Thoracic aorta (tissue), 2 donors: ENCODE results near the gene TECTA. TPM values are rescaled to one million over a fixed set of nuclear protein-coding genes. Genes with fewer than 3 reads are reported as not detected.

ENCODE experiments used
- ATAC-seq: fragments of 150-250 bp; one replicate; pipeline ENCODE4 v1.8.0; 2017; ENCODE audit warnings: low read depth; ENCODE audit not compliant: insufficient number of reproducible peaks, low FRiP score
- DNase-seq: peaks from one replicate; pipeline ENCODE4 v3.0.0-alpha.2; 2020; ENCODE audit warnings: low spot score
- H3K27ac ChIP-seq, 2 donors: fragments of 200-600 bp; sonication (generic); 1 replicate in 1 of 2; 2 replicates in 1 of 2; pipeline ENCODE4 v1.5.1; 2016; ENCODE audit warnings: mild to moderate bottlenecking in 2 of 2, moderate library complexity in 2 of 2
- H3K27me3 ChIP-seq: fragments of 200-600 bp; sonication (generic); replicated peaks from 2 replicates; pipeline ENCODE4 v1.6.0; 2016; ENCODE audit warnings: mild to moderate bottlenecking; ENCODE audit not compliant: insufficient read depth
- H3K36me3 ChIP-seq: fragments of 200-600 bp; sonication (generic); one replicate; pipeline ENCODE4 v1.5.1; 2016
- H3K4me1 ChIP-seq, 2 donors: fragments of 200-600 bp; sonication (generic); 1 replicate in 1 of 2; 2 replicates in 1 of 2; pipeline versions ENCODE4 v1.5.1 to v1.6.0; 2016; ENCODE audit warnings: low read depth in 2 of 2, mild to moderate bottlenecking in 1 of 2; ENCODE audit not compliant: control insufficient read depth in 1 of 2
- H3K4me3 ChIP-seq: fragments of 200-600 bp; sonication (generic); 2 replicates; pipeline ENCODE4 v1.5.1; 2016; ENCODE audit warnings: mild to moderate bottlenecking
- H3K9me3 ChIP-seq: fragments of 200-600 bp; sonication (generic); 2 replicates; pipeline ENCODE4 v1.5.1; 2016
- total RNA-seq, 2 donors: library from RNA; depleted of rRNA; stranded (reverse); fragments of >200 nt; gene quantifications; one replicate each; pipeline versions ENCODE4 v1.1.0 to v1.2.3, GENCODE V29; 2016
- TF ChIP-seq, protein P1 (sequence below): fragments of 200-600 bp; sonication (generic); IDR thresholded peaks from one replicate; pipeline ENCODE4 v1.5.1; 2019; ENCODE audit warnings: antibody characterized with exemption

The TECTA gene
- total RNA-seq, 2 donors from 2014 or later: 0.41 to 5.6 TPM

DNA sequence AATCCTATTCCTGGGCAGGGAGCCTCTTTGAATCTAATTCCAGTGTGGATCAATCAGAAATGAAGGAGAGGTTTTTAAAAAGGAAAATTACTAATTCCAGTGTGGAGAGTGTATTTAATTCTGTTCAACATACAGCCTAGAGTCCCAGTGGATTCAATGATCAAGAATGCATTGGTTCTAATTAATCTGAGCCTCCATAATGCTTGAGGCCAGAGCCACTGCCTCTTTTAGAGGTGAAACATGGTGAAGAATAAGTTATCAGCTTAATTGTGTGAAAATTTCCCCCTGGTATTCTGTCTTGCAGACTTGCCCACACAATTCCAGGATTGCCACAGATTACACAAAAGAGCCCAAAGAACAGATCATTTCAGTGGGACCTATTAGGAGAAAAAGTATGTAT is 87.7 kb downstream of the TECTA start:
- TF ChIP-seq, protein P1, sequence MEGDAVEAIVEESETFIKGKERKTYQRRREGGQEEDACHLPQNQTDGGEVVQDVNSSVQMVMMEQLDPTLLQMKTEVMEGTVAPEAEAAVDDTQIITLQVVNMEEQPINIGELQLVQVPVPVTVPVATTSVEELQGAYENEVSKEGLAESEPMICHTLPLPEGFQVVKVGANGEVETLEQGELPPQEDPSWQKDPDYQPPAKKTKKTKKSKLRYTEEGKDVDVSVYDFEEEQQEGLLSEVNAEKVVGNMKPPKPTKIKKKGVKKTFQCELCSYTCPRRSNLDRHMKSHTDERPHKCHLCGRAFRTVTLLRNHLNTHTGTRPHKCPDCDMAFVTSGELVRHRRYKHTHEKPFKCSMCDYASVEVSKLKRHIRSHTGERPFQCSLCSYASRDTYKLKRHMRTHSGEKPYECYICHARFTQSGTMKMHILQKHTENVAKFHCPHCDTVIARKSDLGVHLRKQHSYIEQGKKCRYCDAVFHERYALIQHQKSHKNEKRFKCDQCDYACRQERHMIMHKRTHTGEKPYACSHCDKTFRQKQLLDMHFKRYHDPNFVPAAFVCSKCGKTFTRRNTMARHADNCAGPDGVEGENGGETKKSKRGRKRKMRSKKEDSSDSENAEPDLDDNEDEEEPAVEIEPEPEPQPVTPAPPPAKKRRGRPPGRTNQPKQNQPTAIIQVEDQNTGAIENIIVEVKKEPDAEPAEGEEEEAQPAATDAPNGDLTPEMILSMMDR: no peak
- no peaks in the 10 kb centered on the region for H3K27me3 ChIP-seq
- H3K4me1 ChIP-seq: peaks cover 0 to 4% of the 10 kb centered on the region in 2 donors
- H3K36me3 ChIP-seq: no peaks in the 10 kb centered on the region
- ATAC-seq: no peak
- no peak overlapping the region for H3K4me3 ChIP-seq
- H3K9me3 ChIP-seq: no peaks in the 10 kb centered on the region
- DNase-seq: no peak
- H3K27ac ChIP-seq: no peak overlapping the region

DNA sequence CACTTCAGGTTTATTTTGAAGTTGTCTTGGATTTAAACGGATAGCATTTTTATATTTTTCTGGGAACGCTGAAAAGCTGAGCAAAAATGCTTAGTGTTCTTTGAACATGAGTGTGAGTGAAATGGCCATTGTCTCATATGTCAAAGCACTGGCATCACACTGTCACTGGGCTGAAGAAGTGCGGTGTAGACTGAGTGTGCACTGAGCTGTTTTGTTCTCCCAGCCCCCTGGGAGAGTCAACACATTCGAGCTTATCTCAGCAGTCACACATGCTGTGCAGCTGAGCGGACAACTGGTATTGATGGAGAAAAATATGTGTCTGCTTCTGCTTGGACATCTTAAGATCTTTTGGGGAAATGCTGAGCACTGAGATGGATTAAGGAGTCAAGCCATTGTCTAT is 90.8 kb downstream of the TECTA start:
- no peaks in the 10 kb centered on the region for H3K36me3 ChIP-seq
- ATAC-seq (no peak), DNase-seq (no peak)
- H3K27me3 ChIP-seq: no peaks in the 10 kb centered on the region
- no peak overlapping the region for H3K4me3 ChIP-seq
- H3K4me1 ChIP-seq: peaks cover 0 to 4% of the 10 kb centered on the region in 2 donors
- no peak overlapping the region for H3K27ac ChIP-seq
- no peaks in the 10 kb centered on the region for H3K9me3 ChIP-seq
- TF ChIP-seq, protein P1: no peak

DNA sequence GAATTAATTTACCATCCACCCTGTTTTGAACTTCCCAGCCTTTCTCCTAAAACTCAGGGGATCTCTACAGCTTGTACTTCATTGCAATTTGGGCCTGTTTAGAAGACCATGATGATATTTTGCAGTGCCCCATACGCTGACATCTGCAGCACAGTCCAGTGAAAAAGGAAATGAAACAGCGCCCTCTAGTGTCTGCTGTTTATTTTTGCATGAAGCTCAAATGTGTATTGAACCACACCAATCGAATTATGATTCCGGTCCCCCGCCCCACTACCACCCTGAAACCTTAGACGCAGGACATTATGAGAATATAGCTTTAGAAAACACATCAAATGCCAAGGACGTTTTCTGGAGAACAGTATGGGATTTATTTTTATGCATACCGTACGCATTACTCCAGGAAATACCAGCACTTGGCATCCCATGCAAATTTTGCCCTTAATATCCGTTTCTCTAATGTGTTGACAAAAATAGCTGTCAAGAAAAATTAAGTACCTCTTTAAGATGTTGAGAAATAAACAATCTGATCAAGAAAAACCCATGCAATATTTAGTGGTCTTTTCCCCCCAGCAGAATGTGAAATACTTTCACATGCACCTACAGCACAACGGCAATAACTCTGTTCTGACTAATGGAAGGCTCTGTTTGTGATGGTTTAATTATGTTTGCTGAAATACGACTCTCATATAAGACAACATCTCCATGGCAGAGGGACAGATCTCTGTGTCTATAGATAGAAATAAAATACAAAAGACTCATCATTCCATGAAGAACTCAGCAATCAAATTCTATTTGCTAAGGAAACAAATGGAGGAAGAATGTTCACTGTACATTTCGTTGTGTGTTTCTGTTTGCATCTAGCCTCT is 93.9 kb downstream of the TECTA start:
- no peaks in the 10 kb centered on the region for H3K36me3 ChIP-seq
- no peak overlapping the region for H3K27ac ChIP-seq
- no peaks in the 10 kb centered on the region for H3K27me3 ChIP-seq
- DNase-seq (no peak), ATAC-seq (peak; percentile 83)
- TF ChIP-seq, protein P1: peak; percentile 83
- no peaks in the 10 kb centered on the region for H3K9me3 ChIP-seq
- peaks cover 0 to 4% of the 10 kb centered on the region in 2 donors for H3K4me1 ChIP-seq
- H3K4me3 ChIP-seq: peak overlapping the region; percentile 30

DNA sequence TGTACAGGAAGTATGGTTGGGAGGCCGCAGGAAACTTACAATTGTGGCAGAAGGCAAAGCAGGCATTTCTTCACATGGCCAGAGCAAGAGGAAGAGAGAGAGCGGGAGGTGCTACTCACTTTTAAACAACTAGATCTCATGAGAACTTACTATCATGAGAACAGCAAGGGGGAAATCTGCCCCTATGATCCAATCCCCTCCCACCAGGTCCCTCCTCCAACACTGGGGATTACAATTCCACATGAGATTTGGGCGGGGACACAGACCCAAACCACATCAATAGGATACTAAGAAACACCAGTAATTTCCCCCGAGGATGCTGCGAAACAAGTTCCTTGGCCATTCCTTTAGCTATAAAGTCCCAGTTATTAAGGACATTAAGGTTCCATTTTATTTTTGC is 97.4 kb downstream of the TECTA start:
- Histone ChIP-seq H3K36me3 (no peaks in the 10 kb centered on the region), H3K27ac (no peak overlapping the region)

DNA sequence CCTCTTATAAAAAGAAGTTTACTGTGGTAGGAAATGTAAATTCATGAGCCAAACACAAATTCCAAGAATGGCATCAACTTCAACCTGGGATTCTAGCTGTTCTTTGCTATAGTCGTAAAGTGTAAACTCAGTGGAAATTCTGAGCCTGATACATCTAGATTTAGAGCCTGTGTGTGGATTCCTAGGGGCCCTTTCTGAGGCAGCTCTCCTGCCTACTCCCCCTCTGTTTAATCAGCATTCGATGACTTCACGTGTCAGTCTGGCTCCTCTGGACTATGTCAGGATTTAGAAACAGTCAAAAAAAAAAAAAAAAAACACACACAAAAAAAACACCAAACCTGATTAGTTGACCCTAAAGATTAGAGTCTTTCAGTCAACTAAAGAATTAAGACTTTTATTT is 98.5 kb downstream of the TECTA start:
- H3K4me3 ChIP-seq: no peak overlapping the region
- no peaks in the 10 kb centered on the region for H3K9me3 ChIP-seq
- no peaks in the 10 kb centered on the region for H3K36me3 ChIP-seq
- H3K27me3 ChIP-seq: no peaks in the 10 kb centered on the region
- ATAC-seq (no peak), DNase-seq (no peak)
- no peaks in the 10 kb centered on the region for H3K4me1 ChIP-seq
- TF ChIP-seq, protein P1: no peak
- no peak overlapping the region for H3K27ac ChIP-seq

More for the DNA sequence above, 97.4 kb downstream of the TECTA start:
- Histone ChIP-seq H3K4me3 (no peak overlapping the region), H3K4me1 (no peaks in the 10 kb centered on the region), H3K27me3 (no peaks in the 10 kb centered on the region), H3K9me3 (no peaks in the 10 kb centered on the region)
- no peak for DNase-seq
- no peak for ATAC-seq
- TF ChIP-seq, protein P1: no peak
